Measurements from ENCODE around the gene SEMA6B.
"Not testable (repeated sequence)": the region's sequence is repeated elsewhere in the genome, so short reads cannot be mapped to it uniquely, and the experiment has no call there.

The SEMA6B gene

GRCh38 chr19:4550018-4550417, 9.5 kb downstream of the SEMA6B start:
- no peak for TF ChIP-seq CTCF (IDR thresholded peaks at IDR 0.05; ENCODE audit: low read depth, low read length)
- no peak for DNase-seq (ENCODE audit: extremely low read depth, low read depth)

- no peak for TF ChIP-seq CTCF (IDR thresholded peaks at IDR 0.05; ENCODE audit: low read depth, low read length)
- no peak for DNase-seq (ENCODE audit: extremely low read depth, low read depth)
These were observed 11.3 kb downstream of the SEMA6B start for GRCh38 chr19:4548238-4548584.

GRCh38 chr19:4547303-4548237, 11.9 kb downstream of the SEMA6B start:
- DNase-seq (ENCODE audit: extremely low read depth, low read depth): no peak
- peak; percentile 22 for TF ChIP-seq CTCF (IDR thresholded peaks at IDR 0.05; ENCODE audit: low read depth, low read length)

GRCh38 chr19:4543842-4544647, 15.4 kb downstream of the SEMA6B start:
- DNase-seq (ENCODE audit: extremely low read depth, low read depth): no peak

GRCh38 chr19:4542896-4543841, 16.3 kb downstream of the SEMA6B start:
- no peak for TF ChIP-seq CTCF (IDR thresholded peaks at IDR 0.05; ENCODE audit: low read depth, low read length)
- DNase-seq (ENCODE audit: extremely low read depth, low read depth): no peak

More at GRCh38 chr19:4543842-4544647, 15.4 kb downstream of the SEMA6B start:
- no peak for TF ChIP-seq CTCF (IDR thresholded peaks at IDR 0.05; ENCODE audit: low read depth, low read length)

GRCh38 chr19:4541806-4542145, 17.7 kb downstream of the SEMA6B start:
- DNase-seq (ENCODE audit: extremely low read depth, low read depth): not testable (repeated sequence)

GRCh38 chr19:4541114-4541805, 18.2 kb downstream of the SEMA6B start:
- no peak for TF ChIP-seq CTCF (IDR thresholded peaks at IDR 0.05; ENCODE audit: low read depth, low read length)
- DNase-seq (ENCODE audit: extremely low read depth, low read depth): no peak

Measured in AG09319 (cell line).